GM12878 (cell line): ENCODE data around the gene KNTC1.

ENCODE experiments used
- JUNB ChIP-seq: IDR thresholded peaks from 2 replicates; pipeline ENCODE4 v1.6.1; 2016; ENCODE audit warnings: antibody characterized with exemption, mild to moderate bottlenecking
- MEF2B ChIP-seq: fragments of 450-650 bp; IDR thresholded peaks from 2 replicates; pipeline ENCODE4 v1.6.1; 2018; ENCODE audit warnings: mild to moderate bottlenecking, moderate library complexity; ENCODE audit not compliant: partially characterized antibody, poor library complexity, severe bottlenecking
- NFYB ChIP-seq: IDR thresholded peaks from 2 replicates; pipeline ENCODE4 v1.6.1; 2011; ENCODE audit warnings: low read depth, mild to moderate bottlenecking, low read length, improper control_type of control experiment, moderate library complexity; ENCODE audit not compliant: insufficient read depth
- POLR2A ChIP-seq: IDR thresholded peaks from 2 replicates; pipeline ENCODE4 v1.6.1; 2011; ENCODE audit warnings: low read depth, mild to moderate bottlenecking, low read length
- POLR2AphosphoS5 ChIP-seq: IDR thresholded peaks from 2 replicates; pipeline ENCODE4 v1.6.1; 2011; ENCODE audit warnings: mild to moderate bottlenecking, low read length, inconsistent platforms
- RFX5 ChIP-seq: IDR thresholded peaks from 2 replicates; pipeline ENCODE4 v1.6.1; 2011; ENCODE audit warnings: low read depth, low read length, improper control_type of control experiment
- TAF1 ChIP-seq: IDR thresholded peaks from 2 replicates; pipeline ENCODE4 v1.6.1; 2011; ENCODE audit warnings: mild to moderate bottlenecking, low read depth, low read length, borderline replicate concordance
- TCF12 ChIP-seq: IDR thresholded peaks from 2 replicates; pipeline ENCODE4 v1.6.1; 2011; ENCODE audit warnings: low read depth, mild to moderate bottlenecking, low read length
- YBX1 ChIP-seq: fragments of 450-650 bp; IDR thresholded peaks from 2 replicates; pipeline ENCODE4 v1.6.1; 2016; ENCODE audit warnings: antibody characterized with exemption
- TF ChIP-seq, protein P1 (sequence below), 3 experiments: IDR thresholded peaks in 2 of 3; conservative IDR thresholded peaks in 1 of 3; 2 replicates each; pipeline ENCODE4 v1.5.1; 2011; ENCODE audit warnings: low read depth in 3 of 3, low read length in 3 of 3, mild to moderate bottlenecking in 3 of 3, control low read depth in 2 of 3, moderate library complexity in 2 of 3, inconsistent platforms in 1 of 3, mixed read lengths in 1 of 3; ENCODE audit not compliant: control insufficient read depth in 2 of 3, insufficient read depth in 1 of 3; ENCODE audit errors: extremely low read depth in 1 of 3
- TF ChIP-seq, protein P2 (sequence below): fragments of 450-650 bp; formaldehyde crosslinking; IDR thresholded peaks from 2 replicates; pipeline ENCODE4 v1.5.0; 2022; ENCODE audit warnings: mild to moderate bottlenecking, missing genetic modification characterization
- TF ChIP-seq, protein P3 (sequence below): IDR thresholded peaks from 2 replicates; pipeline ENCODE4 v1.6.1; 2012; ENCODE audit warnings: low read depth, low read length, improper control_type of control experiment

DNA sequence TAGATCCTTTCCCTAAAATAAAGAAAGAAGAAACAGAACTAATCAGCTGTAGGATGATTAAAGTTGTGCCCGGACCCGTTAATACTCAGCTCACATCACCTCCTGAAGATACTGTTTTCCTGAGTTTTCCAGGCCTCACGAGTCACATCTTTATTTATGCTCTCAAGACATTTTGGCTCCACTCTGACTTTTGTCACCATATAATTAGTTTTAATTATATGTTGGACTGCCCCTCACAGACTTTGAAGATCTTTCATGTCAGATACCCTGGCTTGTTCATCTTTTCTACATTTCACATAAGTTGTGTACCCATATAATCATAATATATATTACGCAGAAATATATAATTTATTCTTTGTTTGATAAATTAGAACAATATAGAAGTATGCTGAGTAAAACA is 88.7 kb downstream of the KNTC1 start:
- TF ChIP-seq POLR2A (no peak), JUNB (no peak), YBX1 (no peak), MEF2B (no peak), TAF1 (no peak), RFX5 (no peak), POLR2AphosphoS5 (no peak), NFYB (no peak), TCF12 (no peak)
- TF ChIP-seq, protein P1, sequence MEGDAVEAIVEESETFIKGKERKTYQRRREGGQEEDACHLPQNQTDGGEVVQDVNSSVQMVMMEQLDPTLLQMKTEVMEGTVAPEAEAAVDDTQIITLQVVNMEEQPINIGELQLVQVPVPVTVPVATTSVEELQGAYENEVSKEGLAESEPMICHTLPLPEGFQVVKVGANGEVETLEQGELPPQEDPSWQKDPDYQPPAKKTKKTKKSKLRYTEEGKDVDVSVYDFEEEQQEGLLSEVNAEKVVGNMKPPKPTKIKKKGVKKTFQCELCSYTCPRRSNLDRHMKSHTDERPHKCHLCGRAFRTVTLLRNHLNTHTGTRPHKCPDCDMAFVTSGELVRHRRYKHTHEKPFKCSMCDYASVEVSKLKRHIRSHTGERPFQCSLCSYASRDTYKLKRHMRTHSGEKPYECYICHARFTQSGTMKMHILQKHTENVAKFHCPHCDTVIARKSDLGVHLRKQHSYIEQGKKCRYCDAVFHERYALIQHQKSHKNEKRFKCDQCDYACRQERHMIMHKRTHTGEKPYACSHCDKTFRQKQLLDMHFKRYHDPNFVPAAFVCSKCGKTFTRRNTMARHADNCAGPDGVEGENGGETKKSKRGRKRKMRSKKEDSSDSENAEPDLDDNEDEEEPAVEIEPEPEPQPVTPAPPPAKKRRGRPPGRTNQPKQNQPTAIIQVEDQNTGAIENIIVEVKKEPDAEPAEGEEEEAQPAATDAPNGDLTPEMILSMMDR (IDR thresholded peaks at IDR 0.05 in 2 of 3, conservative IDR thresholded peaks at IDR 0.05 in 1 of 3; ENCODE audit: control insufficient read depth in 2 of 3, extremely low read depth in 1 of 3, insufficient read depth in 1 of 3, low read depth in 3 of 3, low read length in 3 of 3): no peak
- TF ChIP-seq, protein P2, sequence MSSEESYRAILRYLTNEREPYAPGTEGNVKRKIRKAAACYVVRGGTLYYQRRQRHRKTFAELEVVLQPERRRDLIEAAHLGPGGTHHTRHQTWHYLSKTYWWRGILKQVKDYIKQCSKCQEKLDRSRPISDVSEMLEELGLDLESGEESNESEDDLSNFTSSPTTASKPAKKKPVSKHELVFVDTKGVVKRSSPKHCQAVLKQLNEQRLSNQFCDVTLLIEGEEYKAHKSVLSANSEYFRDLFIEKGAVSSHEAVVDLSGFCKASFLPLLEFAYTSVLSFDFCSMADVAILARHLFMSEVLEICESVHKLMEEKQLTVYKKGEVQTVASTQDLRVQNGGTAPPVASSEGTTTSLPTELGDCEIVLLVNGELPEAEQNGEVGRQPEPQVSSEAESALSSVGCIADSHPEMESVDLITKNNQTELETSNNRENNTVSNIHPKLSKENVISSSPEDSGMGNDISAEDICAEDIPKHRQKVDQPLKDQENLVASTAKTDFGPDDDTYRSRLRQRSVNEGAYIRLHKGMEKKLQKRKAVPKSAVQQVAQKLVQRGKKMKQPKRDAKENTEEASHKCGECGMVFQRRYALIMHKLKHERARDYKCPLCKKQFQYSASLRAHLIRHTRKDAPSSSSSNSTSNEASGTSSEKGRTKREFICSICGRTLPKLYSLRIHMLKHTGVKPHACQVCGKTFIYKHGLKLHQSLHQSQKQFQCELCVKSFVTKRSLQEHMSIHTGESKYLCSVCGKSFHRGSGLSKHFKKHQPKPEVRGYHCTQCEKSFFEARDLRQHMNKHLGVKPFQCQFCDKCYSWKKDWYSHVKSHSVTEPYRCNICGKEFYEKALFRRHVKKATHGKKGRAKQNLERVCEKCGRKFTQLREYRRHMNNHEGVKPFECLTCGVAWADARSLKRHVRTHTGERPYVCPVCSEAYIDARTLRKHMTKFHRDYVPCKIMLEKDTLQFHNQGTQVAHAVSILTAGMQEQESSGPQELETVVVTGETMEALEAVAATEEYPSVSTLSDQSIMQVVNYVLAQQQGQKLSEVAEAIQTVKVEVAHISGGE: no peak
- TF ChIP-seq, protein P3, sequence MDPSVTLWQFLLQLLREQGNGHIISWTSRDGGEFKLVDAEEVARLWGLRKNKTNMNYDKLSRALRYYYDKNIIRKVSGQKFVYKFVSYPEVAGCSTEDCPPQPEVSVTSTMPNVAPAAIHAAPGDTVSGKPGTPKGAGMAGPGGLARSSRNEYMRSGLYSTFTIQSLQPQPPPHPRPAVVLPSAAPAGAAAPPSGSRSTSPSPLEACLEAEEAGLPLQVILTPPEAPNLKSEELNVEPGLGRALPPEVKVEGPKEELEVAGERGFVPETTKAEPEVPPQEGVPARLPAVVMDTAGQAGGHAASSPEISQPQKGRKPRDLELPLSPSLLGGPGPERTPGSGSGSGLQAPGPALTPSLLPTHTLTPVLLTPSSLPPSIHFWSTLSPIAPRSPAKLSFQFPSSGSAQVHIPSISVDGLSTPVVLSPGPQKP: no peak
